K562 (cell line): ENCODE data around the gene COMP. TPM values are rescaled to one million over a fixed set of nuclear protein-coding genes. Genes with fewer than 3 reads are reported as not detected.
A peak's percentile ranks its signal among the peaks of the same experiment; 100 is the strongest.

Experiments used
- ATAC-seq: fragments of 200-7000 bp; cut with Tn5 transposase; 3 replicates; pipeline ENCODE4 v1.9.1; 2020; ENCODE audit warnings: moderate library complexity
- BruUV-seq: library from RNA; stranded (reverse); fragments of 400-500 nt; replicated peaks from 2 replicates; lab custom pipeline; 2021; lab: Mats Ljungman, UMichigan
- CTCF ChIA-PET: fragments of 300-600 bp; formaldehyde crosslinking; extraction: SDS; loops from one replicate; lab custom pipeline; 2021; ENCODE audit warnings: low intra/inter-chr PET ratio; lab: Yijun Ruan, JAX
- POLR2A ChIA-PET: fragments of 300-600, 350-650 bp; sonication (Branson Sonifier 250); formaldehyde crosslinking; extraction: SDS; loops from one replicate; lab custom pipeline; 2021; ENCODE audit warnings: antibody characterized with exemption, inconsistent platforms; lab: Yijun Ruan, JAX
- DNase-seq, 4 experiments: peaks; one replicate each; pipeline versions ENCODE4 v3.0.0 to v3.0.0-alpha.2; 2011 to 2018; ENCODE audit warnings: low spot score in 3 of 4, mixed read lengths in 3 of 4; ENCODE audit errors: extremely low read depth in 1 of 4
- FAIRE-seq: peaks from 2 replicates; lab custom pipeline; 2011; peaks lifted over from hg19 to GRCh38; lab: Jason Lieb, UNC
- H2AFZ ChIP-seq: 2 replicates; pipeline ENCODE4 v1.6.0; 2011; ENCODE audit warnings: low read depth, low read length, control low read depth, inconsistent platforms
- H3K27ac ChIP-seq: fragments of 200-600 bp; 3 replicates; pipeline ENCODE4 v1.8.0; 2011; ENCODE audit warnings: low read depth, mild to moderate bottlenecking, control low read depth, inconsistent platforms, low read length, moderate library complexity, mixed read lengths; ENCODE audit errors: extremely low read depth
- H3K27me3 ChIP-seq, 2 experiments: fragments of 300-600 bp in 1 of 2; 2 replicates in 1 of 2; 3 replicates in 1 of 2; pipeline versions ENCODE4 v1.6.0 to v1.8.0; 2011; ENCODE audit warnings: inconsistent platforms in 2 of 2, low read length in 2 of 2, mild to moderate bottlenecking in 1 of 2, mixed read lengths in 1 of 2, moderate library complexity in 1 of 2; ENCODE audit not compliant: control insufficient read depth in 2 of 2, insufficient read depth in 2 of 2
- H3K36me3 ChIP-seq: fragments of 300-600 bp; 3 replicates; pipeline ENCODE4 v1.8.0; 2011; ENCODE audit warnings: mild to moderate bottlenecking, low read length, inconsistent platforms; ENCODE audit not compliant: control insufficient read depth, insufficient read depth
- H3K4me1 ChIP-seq, 2 experiments: fragments of 200-600 bp in 1 of 2; replicated peaks in 1 of 2; 2 replicates in 1 of 2; 3 replicates in 1 of 2; pipeline versions ENCODE4 v1.5.1 to v1.8.0; 2011; ENCODE audit warnings: inconsistent platforms in 2 of 2, low read length in 2 of 2, mild to moderate bottlenecking in 1 of 2, mixed read lengths in 1 of 2, moderate library complexity in 1 of 2; ENCODE audit not compliant: control insufficient read depth in 2 of 2, insufficient read depth in 2 of 2
- H3K4me2 ChIP-seq: 2 replicates; pipeline ENCODE4 v1.6.1; 2011; ENCODE audit warnings: low read length, control low read depth, inconsistent platforms, mixed read lengths; ENCODE audit not compliant: insufficient read depth
- H3K4me3 ChIP-seq: fragments of 200-600 bp; sonication (generic), shearing (Covaris generic); 2 replicates; pipeline ENCODE4 v1.5.1; 2016; ENCODE audit warnings: control low read depth, inconsistent platforms
- H3K79me2 ChIP-seq: fragments of 200-600 bp; 3 replicates; pipeline ENCODE4 v1.8.0; 2011; ENCODE audit warnings: low read length, inconsistent platforms; ENCODE audit not compliant: control insufficient read depth, insufficient read depth
- H3K9ac ChIP-seq, 2 experiments: 2 replicates each; pipeline versions ENCODE4 v1.6.0 to v1.6.1; 2011; ENCODE audit warnings: low read depth in 2 of 2, low read length in 2 of 2, control low read depth in 1 of 2, inconsistent platforms in 1 of 2, mild to moderate bottlenecking in 1 of 2, mixed read lengths in 1 of 2; ENCODE audit not compliant: insufficient read depth in 1 of 2
- H3K9me1 ChIP-seq: one replicate; pipeline ENCODE4 v1.6.0; 2011; ENCODE audit warnings: inconsistent platforms, mild to moderate bottlenecking, low read length, moderate library complexity; ENCODE audit not compliant: control insufficient read depth, insufficient read depth
- H3K9me3 ChIP-seq: replicated peaks from 2 replicates; pipeline ENCODE4 v1.5.1; 2011; ENCODE audit warnings: low read depth, low read length, inconsistent platforms; ENCODE audit not compliant: control insufficient read depth, insufficient read depth
- H4K20me1 ChIP-seq: replicated peaks from 2 replicates; pipeline ENCODE4 v1.6.1; 2011; ENCODE audit warnings: low read length, inconsistent platforms, mixed read lengths; ENCODE audit not compliant: control insufficient read depth, insufficient read depth
- BHLHE40 ChIP-seq: IDR thresholded peaks from 2 replicates; pipeline ENCODE4 v1.6.1; 2011; ENCODE audit warnings: low read length, improper control_type of control experiment
- C11orf30 ChIP-seq: fragments of 450-650 bp; IDR thresholded peaks from 2 replicates; pipeline ENCODE4 v1.6.1; 2016; ENCODE audit warnings: low read depth, mild to moderate bottlenecking
- CEBPB ChIP-seq: fragments of 450-650 bp; IDR thresholded peaks from 2 replicates; pipeline ENCODE4 v1.6.1; 2016; ENCODE audit warnings: missing genetic modification characterization, missing compliant biosample characterization
- ELF4 ChIP-seq: fragments of 450-650 bp; formaldehyde crosslinking; IDR thresholded peaks from 2 replicates; pipeline ENCODE4 v1.4.0; 2022; ENCODE audit warnings: missing genetic modification characterization
- FOXJ2 ChIP-seq: fragments of 200-800 bp; sonication (Bioruptor generic); IDR thresholded peaks from 2 replicates; pipeline ENCODE4 v1.6.1; 2016; ENCODE audit warnings: missing genetic modification characterization, missing compliant biosample characterization
- HDAC8 ChIP-seq: fragments of 450-650 bp; IDR thresholded peaks from 2 replicates; pipeline ENCODE4 v1.6.1; 2016; ENCODE audit warnings: mild to moderate bottlenecking, missing genetic modification characterization, moderate library complexity, missing compliant biosample characterization
- KLF16 ChIP-seq: IDR thresholded peaks from 2 replicates; pipeline ENCODE4 v1.6.1; 2016; ENCODE audit warnings: antibody characterized with exemption
- MAFK ChIP-seq: IDR thresholded peaks from 2 replicates; pipeline ENCODE4 v1.6.1; 2011; ENCODE audit warnings: low read length, improper control_type of control experiment
- RBM25 ChIP-seq: fragments of 200-400 bp; formaldehyde crosslinking; IDR thresholded peaks from 2 replicates; pipeline ENCODE4 v1.6.1; 2018; ENCODE audit warnings: low read length, low read depth, moderate library complexity; ENCODE audit not compliant: severe bottlenecking
- SMARCA4 ChIP-seq: fragments of 450-650 bp; IDR thresholded peaks from 2 replicates; pipeline ENCODE4 v1.6.1; 2016
- U2AF2 ChIP-seq: fragments of 200-400 bp; formaldehyde crosslinking; optimal IDR thresholded peaks from 2 replicates; pipeline ENCODE3; 2017; ENCODE audit warnings: low read depth, mild to moderate bottlenecking, low read length
- ZFP30 ChIP-seq: fragments of 250-450 bp; sonication (Bioruptor Pico); IDR thresholded peaks from 2 replicates; pipeline ENCODE4 v1.8.0; 2022; ENCODE audit warnings: moderate library complexity, mild to moderate bottlenecking, inconsistent platforms, borderline replicate concordance
- ZNF184 ChIP-seq: sonication (generic); formaldehyde crosslinking; IDR thresholded peaks from 2 replicates; pipeline ENCODE4 v1.5.0; 2020; ENCODE audit warnings: missing genetic modification reagents
- ZNF316 ChIP-seq: fragments of 450-650 bp; IDR thresholded peaks from 2 replicates; pipeline ENCODE4 v1.6.1; 2016
- whole genome bisulfite sequencing: fragments of 100-300 bp; shearing (Covaris generic); methylation state at CpG from one replicate; pipeline ENCODE4 v1.1.6; 2016; ENCODE audit warnings: low coverage, mixed read lengths; ENCODE audit not compliant: insufficient coverage; ENCODE audit errors: missing lambda C conversion rate; 5-methylcytosine and 5-hydroxymethylcytosine counted together
- in situ Hi-C: fragments of 300-500 bp; cut with MboI; formaldehyde crosslinking; loops from 4 replicates; pipeline ENCODE4 v1.15.0; 2018; ENCODE audit warnings: inconsistent platforms, mixed read lengths
- intact Hi-C: fragments of 100-400 bp; cut with micrococcal nuclease; formaldehyde crosslinking; loops from 2 replicates; pipeline ENCODE4 v1.14.2; 2022
- polyA plus RNA-seq, 8 experiments: library from polyadenylated mRNA; depleted of rRNA in 4 of 8; stranded (reverse) in 5 of 8; unstranded in 3 of 8; fragments of >200 nt; fragmentation: Nextera tagmentation in 2 of 8; fragmentation: Illumina TruSeq in 1 of 8; extraction: Ambion mirVana in 2 of 8; extraction: Trizol in 1 of 8; gene quantifications; 2 replicates each; pipeline versions ENCODE4 v1.2.1 to v1.2.3, GENCODE V29; 2011 to 2014; ENCODE audit warnings: inconsistent platforms in 1 of 8, missing spikeins in 1 of 8
- total RNA-seq, 7 experiments: library from RNA; depleted of rRNA in 6 of 7; stranded (reverse); fragments of >200 nt in 6 of 7; fragmentation: Illumina TruSeq in 2 of 7; extraction: Trizol in 2 of 7; gene quantifications; 2 replicates each; pipeline versions ENCODE4 v1.2.1 to v1.2.3, GENCODE V29; 2011 to 2021; ENCODE audit warnings: low replicate concordance in 1 of 7
- TF ChIP-seq, protein P1 (sequence below): fragments of 450-650 bp; formaldehyde crosslinking; IDR thresholded peaks from 2 replicates; pipeline ENCODE4 v1.4.0; 2020; ENCODE audit warnings: mild to moderate bottlenecking, moderate library complexity

The COMP gene
- total and polyA plus RNA-seq, 9 of the 15 experiments (the other 6 are each of a cell fraction or from before 2014, with no cell fraction given): 0.07 TPM; not detected in 8

DNA sequence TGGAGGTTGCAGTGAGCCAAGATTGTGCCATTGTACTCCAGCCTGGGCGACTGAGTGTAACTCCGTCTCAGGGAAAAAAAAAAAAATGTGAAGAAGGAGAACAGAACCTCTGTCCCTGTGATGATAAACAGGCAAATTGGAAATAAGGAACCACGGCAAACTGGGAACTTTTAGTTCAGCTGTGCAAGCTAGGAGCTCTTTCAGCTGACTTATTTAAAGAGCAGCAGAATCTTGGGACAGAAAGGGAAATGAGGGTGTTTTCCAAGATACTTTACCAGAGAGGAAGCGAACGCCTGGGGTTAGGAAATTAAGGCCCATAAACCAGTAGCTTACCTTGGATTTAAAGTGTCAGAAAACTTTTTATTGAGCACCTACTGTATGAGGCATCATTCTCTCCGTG lies 37.7 kb upstream of the COMP start:
- Histone ChIP-seq H4K20me1 (peaks cover 13% of the 10 kb centered on the region), H3K27me3 (no peaks in the 10 kb centered on the region), H3K4me2 (no peak overlapping the region), H3K36me3 (peaks cover 3% of the 10 kb centered on the region; the same call in 2 of the 3 replicates), H3K9ac (no peak overlapping the region), H2AFZ (no peak overlapping the region), H3K27ac (no peak overlapping the region), H3K9me1 (no peaks in the 10 kb centered on the region), H3K4me1 (peaks cover 3 to 22% of the 10 kb centered on the region in 2 experiments; a peak in 4 of 5 replicates), H3K4me3 (no peak overlapping the region), H3K9me3 (peaks cover 2% of the 10 kb centered on the region; the same call in 1 of the 2 replicates), H3K79me2 (peaks cover 23% of the 10 kb centered on the region)
- 34% methylated on average over 5 of the region's 6 CpGs for WGBS
- ChIA-PET CTCF (interaction anchor here (0.6 kb wide), 1 partner anchor 66 kb away, joined by 6 read pairs; no protein-coding TSS in a partner anchor), POLR2A (interaction anchor here (0.7 to 0.8 kb wide), 2 partner anchors 9 to 10 kb away, joined by 3 to 4 read pairs; no protein-coding TSS in a partner anchor)
- no peak for DNase-seq
- intact Hi-C loops: no loop called here
- BruUV-seq: no TSS peak
- in situ Hi-C loops: no loop called here
- no peak for FAIRE-seq
- TF ChIP-seq ZFP30 (CRISPR knock-in tag): no peak
- TF ChIP-seq RBM25: peak; percentile 15
- ATAC-seq: no peak

DNA sequence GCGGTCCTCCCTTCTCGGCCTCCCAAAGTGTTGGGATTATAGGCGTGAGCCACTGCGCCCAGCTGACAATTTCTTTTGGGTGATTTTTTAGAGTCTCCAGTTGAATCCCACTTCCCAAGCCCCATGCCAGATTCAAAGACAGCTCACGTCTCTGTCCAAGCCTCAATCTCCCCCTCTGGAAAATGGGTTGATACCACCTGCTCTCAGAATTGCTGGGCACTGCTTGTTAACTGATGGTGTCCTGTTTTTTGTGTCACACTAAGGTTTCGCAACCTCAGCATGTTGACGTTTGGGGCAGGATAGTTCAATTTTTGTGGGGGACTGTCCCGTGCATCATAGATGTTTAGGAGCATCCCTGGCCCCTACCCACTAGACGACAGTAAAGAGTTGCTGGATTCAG lies 26.5 kb upstream of the COMP start:
- ChIA-PET POLR2A (no interaction called here), CTCF (no interaction called here)
- H3K9me1 ChIP-seq: no peaks in the 10 kb centered on the region
- in situ Hi-C loops: no loop called here
- WGBS: 45% methylated on average over 8 of the region's 9 CpGs
- no peaks in the 10 kb centered on the region; a peak in 1 of 5 replicates for H3K4me1 ChIP-seq
- no peak overlapping the region for H3K27ac ChIP-seq
- intact Hi-C loops: no loop called here
- no peak overlapping the region for H3K9ac ChIP-seq
- peaks cover 21 to 38% of the 10 kb centered on the region in 2 experiments for H3K27me3 ChIP-seq
- H3K79me2 ChIP-seq: no peaks in the 10 kb centered on the region
- H3K9me3 ChIP-seq: no peaks in the 10 kb centered on the region
- H3K4me3 ChIP-seq: no peak overlapping the region
- no peak overlapping the region for H3K4me2 ChIP-seq
- FAIRE-seq (no peak), ATAC-seq (no peak), DNase-seq (no peak)
- no peaks in the 10 kb centered on the region; the same call in 1 of the 2 replicates for H4K20me1 ChIP-seq
- no peak overlapping the region for H2AFZ ChIP-seq
- no peaks in the 10 kb centered on the region for H3K36me3 ChIP-seq
- BruUV-seq: no TSS peak
- TF ChIP-seq MAFK (no peak), ELF4 (CRISPR knock-in tag) (no peak), BHLHE40 (no peak), FOXJ2 (no peak), SMARCA4 (no peak), U2AF2 (no peak), ZNF316 (peak; percentile 56; the same call in 1 of the 2 replicates), CEBPB (peak; percentile 57; the same call in 1 of the 2 replicates), KLF16 (no peak), C11orf30 (peak; percentile 21; the same call in 1 of the 2 replicates), ZNF184 (CRISPR knock-in tag) (no peak), HDAC8 (no peak)
- TF ChIP-seq, protein P1, sequence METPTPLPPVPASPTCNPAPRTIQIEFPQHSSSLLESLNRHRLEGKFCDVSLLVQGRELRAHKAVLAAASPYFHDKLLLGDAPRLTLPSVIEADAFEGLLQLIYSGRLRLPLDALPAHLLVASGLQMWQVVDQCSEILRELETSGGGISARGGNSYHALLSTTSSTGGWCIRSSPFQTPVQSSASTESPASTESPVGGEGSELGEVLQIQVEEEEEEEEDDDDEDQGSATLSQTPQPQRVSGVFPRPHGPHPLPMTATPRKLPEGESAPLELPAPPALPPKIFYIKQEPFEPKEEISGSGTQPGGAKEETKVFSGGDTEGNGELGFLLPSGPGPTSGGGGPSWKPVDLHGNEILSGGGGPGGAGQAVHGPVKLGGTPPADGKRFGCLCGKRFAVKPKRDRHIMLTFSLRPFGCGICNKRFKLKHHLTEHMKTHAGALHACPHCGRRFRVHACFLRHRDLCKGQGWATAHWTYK: no peak
